CD14-positive monocyte (primary cell): ENCODE results near the gene LAMC1. TPM values are rescaled to one million over a fixed set of nuclear protein-coding genes. Genes with fewer than 3 reads are reported as not detected.

Source experiments
- DNase-seq, 3 donors: peaks; one replicate each; pipeline ENCODE4 v3.0.0-alpha.2; 2011 to 2022
- H2AFZ ChIP-seq: 2 replicates; pipeline ENCODE4 v1.6.0; 2012; ENCODE audit warnings: mild to moderate bottlenecking, low read depth, low read length, inconsistent platforms; ENCODE audit not compliant: insufficient read depth, poor library complexity, severe bottlenecking
- H3K27ac ChIP-seq, 2 donors: 1 replicate in 1 of 2; 2 replicates in 1 of 2; pipeline ENCODE4 v1.5.1; 2012 to 2013; ENCODE audit warnings: low read length in 2 of 2, control low read depth in 1 of 2, inconsistent platforms in 1 of 2, low read depth in 1 of 2, mild to moderate bottlenecking in 1 of 2
- H3K27me3 ChIP-seq, 2 donors: one replicate each; pipeline versions ENCODE4 v1.6.0 to v1.6.1; 2011 to 2013; ENCODE audit warnings: low read length in 2 of 2; ENCODE audit not compliant: control insufficient read depth in 2 of 2, insufficient read depth in 2 of 2
- H3K36me3 ChIP-seq, 2 donors: replicated peaks in 1 of 2; 1 replicate in 1 of 2; 2 replicates in 1 of 2; pipeline versions ENCODE4 v1.5.1 to v1.6.1; 2012 to 2013; ENCODE audit warnings: low read length in 2 of 2, control low read depth in 1 of 2, inconsistent platforms in 1 of 2, mild to moderate bottlenecking in 1 of 2; ENCODE audit not compliant: insufficient read depth in 2 of 2, control insufficient read depth in 1 of 2
- H3K4me1 ChIP-seq, 2 donors: 1 replicate in 1 of 2; 2 replicates in 1 of 2; pipeline versions ENCODE4 v1.5.1 to v1.6.1; 2012 to 2013; ENCODE audit warnings: low read length in 2 of 2, control low read depth in 1 of 2, inconsistent platforms in 1 of 2, mild to moderate bottlenecking in 1 of 2, moderate library complexity in 1 of 2; ENCODE audit not compliant: insufficient read depth in 2 of 2, control insufficient read depth in 1 of 2
- H3K4me2 ChIP-seq: replicated peaks from 2 replicates; pipeline ENCODE3; 2012; ENCODE audit warnings: low read length, moderate library complexity, mild to moderate bottlenecking; ENCODE audit not compliant: poor library complexity, severe bottlenecking; ENCODE audit errors: extremely low read depth
- H3K4me3 ChIP-seq, 3 experiments: fragments of 200-600 bp in 1 of 3; sonication (generic) in 1 of 3; replicated peaks in 1 of 3; 1 replicate in 2 of 3; 2 replicates in 1 of 3; pipeline ENCODE4 v1.5.1; 2011 to 2013; ENCODE audit warnings: low read length in 3 of 3, mild to moderate bottlenecking in 3 of 3, control low read depth in 2 of 3, low read depth in 2 of 3, inconsistent platforms in 1 of 3, moderate library complexity in 1 of 3
- H3K79me2 ChIP-seq: 2 replicates; pipeline ENCODE4 v1.6.0; 2012; ENCODE audit warnings: mild to moderate bottlenecking, control low read depth, inconsistent platforms, low read length, moderate library complexity; ENCODE audit not compliant: insufficient read depth
- H3K9ac ChIP-seq: 2 replicates; pipeline ENCODE4 v1.6.0; 2017; ENCODE audit warnings: low read length, mild to moderate bottlenecking; ENCODE audit not compliant: insufficient read depth, poor library complexity, severe bottlenecking
- H3K9me3 ChIP-seq, 2 donors: replicated peaks in 1 of 2; 1 replicate in 1 of 2; 2 replicates in 1 of 2; pipeline versions ENCODE4 v1.5.1 to v1.6.1; 2012 to 2013; ENCODE audit warnings: low read length in 2 of 2, control low read depth in 1 of 2; ENCODE audit not compliant: control insufficient read depth in 1 of 2, insufficient read depth in 1 of 2
- H4K20me1 ChIP-seq: 2 replicates; pipeline ENCODE4 v1.6.0; 2012; ENCODE audit warnings: mild to moderate bottlenecking, low read length, control low read depth, moderate library complexity; ENCODE audit not compliant: insufficient read depth
- H3K27ac Mint-ChIP-seq, 7 donors: one replicate each; pipeline ENCODE4 v1.8.0; 2020; ENCODE audit warnings: mild to moderate bottlenecking in 7 of 7, mixed read lengths in 7 of 7, moderate library complexity in 6 of 7, inconsistent platforms in 2 of 7
- H3K27me3 Mint-ChIP-seq, 3 donors: one replicate each; pipeline ENCODE4 v1.8.0; 2021 to 2022; ENCODE audit warnings: low read depth in 3 of 3, mild to moderate bottlenecking in 3 of 3, mixed read lengths in 3 of 3, moderate library complexity in 3 of 3, inconsistent platforms in 1 of 3
- H3K36me3 Mint-ChIP-seq, 2 donors: one replicate each; pipeline ENCODE4 v1.8.0; 2020; ENCODE audit warnings: mixed read lengths in 2 of 2, inconsistent platforms in 1 of 2, mild to moderate bottlenecking in 1 of 2
- H3K4me1 Mint-ChIP-seq: one replicate; pipeline ENCODE4 v1.8.0; 2020; ENCODE audit warnings: mild to moderate bottlenecking, mixed read lengths
- H3K4me3 Mint-ChIP-seq, 2 donors: one replicate each; pipeline ENCODE4 v1.8.0; 2020; ENCODE audit warnings: mild to moderate bottlenecking in 2 of 2, mixed read lengths in 2 of 2, moderate library complexity in 1 of 2
- H3K9me3 Mint-ChIP-seq, 7 donors: one replicate each; pipeline ENCODE4 v1.8.0; 2020 to 2022; ENCODE audit warnings: mixed read lengths in 7 of 7, mild to moderate bottlenecking in 6 of 7, moderate library complexity in 6 of 7, inconsistent platforms in 2 of 7
- CTCF ChIP-seq: fragments of 200-600 bp; IDR thresholded peaks from one replicate; pipeline ENCODE4 v1.8.0; 2022; ENCODE audit warnings: antibody characterized with exemption, mild to moderate bottlenecking
- WGBS: methylation state at CpG from one replicate; pipeline ENCODE4 v1.1.5; 2013; ENCODE audit warnings: missing lambda C conversion rate; ENCODE audit not compliant: insufficient coverage; 5-methylcytosine and 5-hydroxymethylcytosine counted together
- intact Hi-C, 2 donors: fragments of 100-400 bp; cut with micrococcal nuclease; formaldehyde crosslinking; loops; one replicate each; pipeline versions ENCODE4 v1.15.0 to v1.15.1; 2023
- polyA plus RNA-seq, 3 donors: library from polyadenylated mRNA; depleted of rRNA in 1 of 3; unstranded in 2 of 3; stranded (reverse) in 1 of 3; fragments of 300-500 nt in 2 of 3; fragments of >200 nt in 1 of 3; fragmentation: Illumina TruSeq in 2 of 3; gene quantifications; 1 replicate in 2 of 3; 2 replicates in 1 of 3; pipeline ENCODE4 v1.2.3, GENCODE V29; 2012 to 2021

The LAMC1 gene
- polyA plus RNA-seq, 3 donors: 0.34 to 1.7 (median 0.95) TPM

GRCh38 chr1:183058851-183059502 is 35.8 kb downstream of the LAMC1 start:
- Mint-ChIP-seq H3K4me1 (no peaks in the 10 kb centered on the region), H3K9me3 (no peaks in the 10 kb centered on the region), H3K27me3 (peaks cover 0 to 4% (median 2%) of the 10 kb centered on the region in 3 donors), H3K4me3 (no peak overlapping the region), H3K36me3 (no peaks in the 10 kb centered on the region), H3K27ac (no peak overlapping the region)
- Histone ChIP-seq H2AFZ (no peak overlapping the region), H3K27ac (no peak overlapping the region), H3K27me3 (no peaks in the 10 kb centered on the region), H3K4me1 (no peaks in the 10 kb centered on the region), H4K20me1 (no peaks in the 10 kb centered on the region), H3K4me3 (no peak overlapping the region), H3K9me3 (no peaks in the 10 kb centered on the region), H3K79me2 (no peaks in the 10 kb centered on the region), H3K36me3 (no peaks in the 10 kb centered on the region), H3K9ac (no peak overlapping the region), H3K4me2 (no peak overlapping the region)
- DNase-seq: no peak
- WGBS: no CpG with 5 or more reads among the region's 2 CpGs
- intact Hi-C loops: no loop called here
- TF ChIP-seq CTCF: no peak

GRCh38 chr1:183061194-183061593 is 38.0 kb downstream of the LAMC1 start:
- Histone ChIP-seq H3K36me3 (no peaks in the 10 kb centered on the region), H3K27me3 (no peaks in the 10 kb centered on the region), H4K20me1 (no peaks in the 10 kb centered on the region), H3K4me1 (no peaks in the 10 kb centered on the region), H3K27ac (no peak overlapping the region), H2AFZ (no peak overlapping the region), H3K9me3 (no peaks in the 10 kb centered on the region), H3K9ac (no peak overlapping the region), H3K4me2 (no peak overlapping the region), H3K4me3 (no peak overlapping the region), H3K79me2 (no peaks in the 10 kb centered on the region)
- intact Hi-C loops: no loop called here
- no peaks in the 10 kb centered on the region for H3K4me1 Mint-ChIP-seq
- DNase-seq: no peak
- H3K4me3 Mint-ChIP-seq: no peak overlapping the region
- H3K9me3 Mint-ChIP-seq: peaks cover 0 to 2% (median 0%) of the 10 kb centered on the region in 7 donors
- peaks cover 0 to 2% (median 0%) of the 10 kb centered on the region in 3 donors for H3K27me3 Mint-ChIP-seq
- H3K27ac Mint-ChIP-seq: no peak overlapping the region
- H3K36me3 Mint-ChIP-seq: no peaks in the 10 kb centered on the region
- no peak for TF ChIP-seq CTCF
